Stomach (tissue), 4 donors: ENCODE data around the gene SPSB4.

Experiments used
- POLR2A ChIP-seq, 4 donors: fragments of 450-650 bp; IDR thresholded peaks; one replicate each; pipeline ENCODE4 v1.6.1; 2016; ENCODE audit warnings: antibody characterized with exemption in 4 of 4, control low read depth in 2 of 4, mild to moderate bottlenecking in 1 of 4, moderate library complexity in 1 of 4
- TF ChIP-seq, protein P1 (sequence below), 7 experiments: fragments of 450-650 bp in 4 of 7; fragments of 200-600 bp in 3 of 7; sonication (generic) in 3 of 7; IDR thresholded peaks; one replicate each; pipeline ENCODE4 v1.5.1; 2016 to 2019; ENCODE audit warnings: antibody characterized with exemption in 7 of 7, control low read depth in 2 of 7, mild to moderate bottlenecking in 1 of 7

DNA sequence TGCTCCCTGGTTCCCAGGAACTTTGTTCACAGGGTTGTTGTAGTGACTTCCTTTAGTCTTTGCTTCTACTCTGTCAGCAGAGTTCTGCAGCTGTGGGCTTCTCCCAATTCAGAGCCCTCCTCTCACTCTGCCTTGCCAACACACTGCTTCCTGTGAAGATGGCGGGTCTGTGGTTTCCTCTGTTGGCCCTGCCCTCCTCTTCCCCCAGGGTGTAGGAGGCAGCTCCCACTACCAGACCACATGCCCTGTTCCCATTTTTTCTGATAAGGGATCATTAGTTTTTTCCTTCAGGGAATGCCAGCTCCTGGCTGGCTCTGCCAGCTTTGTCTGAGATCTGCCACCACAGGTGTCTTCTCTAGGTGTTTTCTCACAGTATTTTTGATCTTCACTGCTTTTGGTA lies 12.7 kb downstream of the SPSB4 start:
- TF ChIP-seq, protein P1, sequence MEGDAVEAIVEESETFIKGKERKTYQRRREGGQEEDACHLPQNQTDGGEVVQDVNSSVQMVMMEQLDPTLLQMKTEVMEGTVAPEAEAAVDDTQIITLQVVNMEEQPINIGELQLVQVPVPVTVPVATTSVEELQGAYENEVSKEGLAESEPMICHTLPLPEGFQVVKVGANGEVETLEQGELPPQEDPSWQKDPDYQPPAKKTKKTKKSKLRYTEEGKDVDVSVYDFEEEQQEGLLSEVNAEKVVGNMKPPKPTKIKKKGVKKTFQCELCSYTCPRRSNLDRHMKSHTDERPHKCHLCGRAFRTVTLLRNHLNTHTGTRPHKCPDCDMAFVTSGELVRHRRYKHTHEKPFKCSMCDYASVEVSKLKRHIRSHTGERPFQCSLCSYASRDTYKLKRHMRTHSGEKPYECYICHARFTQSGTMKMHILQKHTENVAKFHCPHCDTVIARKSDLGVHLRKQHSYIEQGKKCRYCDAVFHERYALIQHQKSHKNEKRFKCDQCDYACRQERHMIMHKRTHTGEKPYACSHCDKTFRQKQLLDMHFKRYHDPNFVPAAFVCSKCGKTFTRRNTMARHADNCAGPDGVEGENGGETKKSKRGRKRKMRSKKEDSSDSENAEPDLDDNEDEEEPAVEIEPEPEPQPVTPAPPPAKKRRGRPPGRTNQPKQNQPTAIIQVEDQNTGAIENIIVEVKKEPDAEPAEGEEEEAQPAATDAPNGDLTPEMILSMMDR (IDR thresholded peaks at IDR 0.05) = no peak
- TF ChIP-seq POLR2A (IDR thresholded peaks at IDR 0.05) = no peak
